ENCODE measurements around the gene TRAK2.

Gene TRAK2

GRCh38 chr2:201350879-201351278 is 100.4 kb downstream of the TRAK2 start:
- Histone ChIP-seq H3K4me3 (no peak overlapping the region), H3K4me1 (peaks cover 10% of the 10 kb centered on the region), H3K36me3 (replicated peaks) (no peaks in the 10 kb centered on the region), H3K27me3 (ENCODE audit: low read depth) (no peaks in the 10 kb centered on the region), H3K9me3 (no peaks in the 10 kb centered on the region)
- in situ Hi-C loops (cut with MboI; ENCODE audit: low sequenced_read_pairs): no loop called here
- DNase-seq (ENCODE audit: low spot score in 2 of 2): no peak

GRCh38 chr2:201349601-201350000 is 101.7 kb downstream of the TRAK2 start:
- peaks cover 10% of the 10 kb centered on the region for H3K4me1 ChIP-seq
- no peak overlapping the region for H3K4me3 ChIP-seq
- in situ Hi-C loops (cut with MboI; ENCODE audit: low sequenced_read_pairs): no loop called here
- no peaks in the 10 kb centered on the region for H3K27me3 ChIP-seq (ENCODE audit: low read depth)
- no peaks in the 10 kb centered on the region for H3K36me3 ChIP-seq (replicated peaks)
- no peaks in the 10 kb centered on the region for H3K9me3 ChIP-seq
- no peak for DNase-seq (ENCODE audit: low spot score in 2 of 2)

- no peak overlapping the region for H3K4me3 ChIP-seq
- H3K9me3 ChIP-seq: no peaks in the 10 kb centered on the region
- H3K27me3 ChIP-seq (ENCODE audit: low read depth): no peaks in the 10 kb centered on the region
- no peaks in the 10 kb centered on the region for H3K36me3 ChIP-seq (replicated peaks)
- in situ Hi-C loops (cut with MboI; ENCODE audit: low sequenced_read_pairs): no loop called here
- peak; percentile 48 to 77 for DNase-seq (ENCODE audit: low spot score in 2 of 2)
- peaks cover 10% of the 10 kb centered on the region for H3K4me1 ChIP-seq
Observed at GRCh38 chr2:201348758-201349157, 102.5 kb downstream of the TRAK2 start.

GRCh38 chr2:201347138-201347537 is 104.1 kb downstream of the TRAK2 start:
- H3K4me3 ChIP-seq: no peak overlapping the region
- H3K9me3 ChIP-seq: no peaks in the 10 kb centered on the region
- H3K4me1 ChIP-seq: peaks cover 10% of the 10 kb centered on the region
- DNase-seq (ENCODE audit: low spot score in 2 of 2): no peak
- H3K36me3 ChIP-seq (replicated peaks): no peaks in the 10 kb centered on the region
- H3K27me3 ChIP-seq (ENCODE audit: low read depth): no peaks in the 10 kb centered on the region
- in situ Hi-C loops (cut with MboI; ENCODE audit: low sequenced_read_pairs): no loop called here

- Histone ChIP-seq H3K36me3 (replicated peaks) (no peaks in the 10 kb centered on the region), H3K4me3 (no peak overlapping the region), H3K9me3 (no peaks in the 10 kb centered on the region), H3K4me1 (peaks cover 10% of the 10 kb centered on the region), H3K27me3 (ENCODE audit: low read depth) (no peaks in the 10 kb centered on the region)
- in situ Hi-C loops (cut with MboI; ENCODE audit: low sequenced_read_pairs): no loop called here
- DNase-seq (ENCODE audit: low spot score in 2 of 2): no peak
Observed at GRCh38 chr2:201345625-201346213, 105.5 kb downstream of the TRAK2 start.

- Histone ChIP-seq H3K4me3 (no peak overlapping the region), H3K36me3 (replicated peaks) (no peaks in the 10 kb centered on the region), H3K27me3 (ENCODE audit: low read depth) (no peaks in the 10 kb centered on the region), H3K4me1 (peaks cover 10% of the 10 kb centered on the region), H3K9me3 (no peaks in the 10 kb centered on the region)
- in situ Hi-C loops (cut with MboI; ENCODE audit: low sequenced_read_pairs): no loop called here
- DNase-seq (ENCODE audit: low spot score in 2 of 2): no peak
Observed at GRCh38 chr2:201344663-201345366, 106.4 kb downstream of the TRAK2 start.

- Histone ChIP-seq H3K27me3 (ENCODE audit: low read depth) (no peaks in the 10 kb centered on the region), H3K36me3 (replicated peaks) (no peaks in the 10 kb centered on the region), H3K4me1 (peaks cover 6% of the 10 kb centered on the region), H3K4me3 (no peak overlapping the region), H3K9me3 (no peaks in the 10 kb centered on the region)
- in situ Hi-C loops (cut with MboI; ENCODE audit: low sequenced_read_pairs): no loop called here
- no peak for DNase-seq (ENCODE audit: low spot score in 2 of 2)
Observed at GRCh38 chr2:201343559-201343958, 107.7 kb downstream of the TRAK2 start.

GRCh38 chr2:201342923-201343322 is 108.3 kb downstream of the TRAK2 start:
- Histone ChIP-seq H3K36me3 (replicated peaks) (no peaks in the 10 kb centered on the region), H3K9me3 (no peaks in the 10 kb centered on the region), H3K27me3 (ENCODE audit: low read depth) (no peaks in the 10 kb centered on the region), H3K4me1 (no peaks in the 10 kb centered on the region), H3K4me3 (no peak overlapping the region)
- in situ Hi-C loops (cut with MboI; ENCODE audit: low sequenced_read_pairs): no loop called here
- no peak for DNase-seq (ENCODE audit: low spot score in 2 of 2)

GRCh38 chr2:201329409-201329808 is 121.8 kb downstream of the TRAK2 start:
- Histone ChIP-seq H3K27me3 (ENCODE audit: low read depth) (0 out of 2 replicates have a peak, but pooled peaks cover 3% of the 10 kb centered on the region), H3K4me1 (no peaks in the 10 kb centered on the region), H3K4me3 (no peak overlapping the region), H3K36me3 (replicated peaks) (no peaks in the 10 kb centered on the region), H3K9me3 (no peaks in the 10 kb centered on the region)
- no peak for DNase-seq (ENCODE audit: low spot score in 2 of 2)
- in situ Hi-C loops (cut with MboI; ENCODE audit: low sequenced_read_pairs): no loop called here

GRCh38 chr2:201327678-201328077 is 123.6 kb downstream of the TRAK2 start:
- Histone ChIP-seq H3K4me3 (no peak overlapping the region), H3K27me3 (ENCODE audit: low read depth) (0 out of 2 replicates have a peak, but pooled peaks cover 3% of the 10 kb centered on the region), H3K9me3 (no peaks in the 10 kb centered on the region), H3K36me3 (replicated peaks) (no peaks in the 10 kb centered on the region), H3K4me1 (no peaks in the 10 kb centered on the region)
- in situ Hi-C loops (cut with MboI; ENCODE audit: low sequenced_read_pairs): no loop called here
- DNase-seq (ENCODE audit: low spot score in 2 of 2): no peak
